Cortex of kidney (tissue), 1 donor: ENCODE results near the gene LPO.

ENCODE experiments used
- DNase-seq: peaks from one replicate; lab custom pipeline; 2025; lab: John Stamatoyannopoulos, UW

Gene LPO

DNA sequence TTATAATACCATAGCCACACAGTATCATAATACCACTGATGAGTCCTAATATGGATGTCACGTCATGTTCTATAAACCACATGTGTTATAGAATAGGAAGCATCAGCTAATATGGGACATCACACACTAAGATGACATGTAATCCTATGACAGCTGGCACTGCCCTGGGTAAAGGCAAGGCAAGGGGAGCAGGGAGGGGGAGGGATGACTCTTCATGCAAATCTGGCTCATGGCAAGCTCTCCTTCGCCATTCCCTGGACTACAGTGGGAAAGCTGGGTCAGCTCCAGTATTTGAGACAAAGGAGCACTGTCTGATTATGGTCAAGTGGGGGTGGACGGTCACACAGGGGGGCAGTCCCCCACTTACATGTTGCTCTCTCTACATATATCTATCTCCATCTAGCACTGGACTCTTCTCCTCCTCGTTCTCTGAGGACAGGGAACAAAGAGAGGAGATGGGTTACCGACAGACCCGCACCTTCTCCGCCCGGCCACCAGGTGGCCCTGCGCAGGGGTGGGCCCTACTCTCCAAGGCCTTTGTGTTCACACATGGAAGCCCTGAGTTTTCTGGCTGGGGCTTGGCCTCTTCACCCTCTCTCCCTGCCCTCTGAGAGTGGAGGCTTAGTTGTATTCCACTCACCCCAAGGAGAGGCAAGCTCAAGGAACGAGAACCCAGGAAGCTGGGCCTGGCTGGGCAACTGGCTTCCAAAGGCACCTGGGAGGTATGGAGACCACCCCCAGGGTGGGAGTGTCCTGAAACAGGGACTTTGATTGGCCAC is 65.8 kb downstream of the LPO start:
- no peak for DNase-seq

DNA sequence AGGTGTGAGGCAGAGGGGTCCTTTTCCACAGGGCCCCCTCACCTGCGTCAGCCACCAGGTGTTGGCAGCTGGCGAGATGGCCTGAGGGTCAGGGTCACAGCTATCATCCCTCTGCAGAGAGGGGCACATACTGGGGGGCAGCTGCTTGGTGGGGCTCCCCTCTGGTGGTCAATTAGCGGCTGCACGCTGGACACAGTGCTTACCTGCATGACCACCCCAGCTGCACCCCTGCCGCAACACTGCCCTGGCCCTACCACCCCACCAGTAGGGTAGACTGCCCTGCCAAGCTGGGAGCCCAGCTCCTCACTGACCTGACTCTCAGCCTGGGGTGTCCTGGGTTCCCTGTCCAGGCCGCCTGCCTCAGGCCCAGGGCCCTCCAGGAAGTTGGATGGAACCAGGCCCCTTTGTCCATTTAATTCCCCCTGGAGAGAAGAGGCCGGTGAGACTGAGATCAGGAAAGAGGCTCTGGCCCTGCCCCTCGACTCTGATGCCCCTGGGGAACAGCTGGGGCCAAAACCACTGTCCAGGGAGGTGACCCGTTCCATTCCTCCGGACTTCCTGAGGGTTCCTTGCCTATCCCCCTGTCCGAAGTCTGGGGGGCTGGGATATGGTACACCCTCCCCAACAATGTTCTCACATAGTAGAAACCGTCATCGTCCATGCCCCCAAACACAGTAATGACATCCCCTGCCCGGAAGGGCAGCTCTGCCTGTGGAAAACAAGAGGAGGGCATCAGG is 66.5 kb downstream of the LPO start:
- DNase-seq, result no peak

DNA sequence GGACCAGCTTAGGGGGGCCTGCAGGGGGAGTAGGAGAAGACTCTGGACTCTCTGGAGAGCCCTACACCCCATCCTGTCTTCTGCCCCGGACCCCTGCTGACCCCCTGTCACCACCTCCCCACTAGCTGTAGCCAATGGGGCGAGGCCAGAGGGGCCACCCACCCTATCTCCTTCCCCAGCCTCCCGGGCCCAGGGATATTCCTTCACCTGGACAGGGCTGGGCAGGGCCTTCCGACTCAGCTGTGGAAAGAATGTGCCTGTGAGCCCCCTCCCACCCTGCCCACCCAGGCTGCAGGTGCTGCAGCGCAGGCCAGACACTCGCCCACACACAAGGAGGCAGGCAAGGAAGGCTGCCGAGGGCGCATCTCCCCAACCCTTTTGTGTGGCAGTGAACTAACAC is 67.2 kb downstream of the LPO start:
- DNase-seq, result no peak

DNA sequence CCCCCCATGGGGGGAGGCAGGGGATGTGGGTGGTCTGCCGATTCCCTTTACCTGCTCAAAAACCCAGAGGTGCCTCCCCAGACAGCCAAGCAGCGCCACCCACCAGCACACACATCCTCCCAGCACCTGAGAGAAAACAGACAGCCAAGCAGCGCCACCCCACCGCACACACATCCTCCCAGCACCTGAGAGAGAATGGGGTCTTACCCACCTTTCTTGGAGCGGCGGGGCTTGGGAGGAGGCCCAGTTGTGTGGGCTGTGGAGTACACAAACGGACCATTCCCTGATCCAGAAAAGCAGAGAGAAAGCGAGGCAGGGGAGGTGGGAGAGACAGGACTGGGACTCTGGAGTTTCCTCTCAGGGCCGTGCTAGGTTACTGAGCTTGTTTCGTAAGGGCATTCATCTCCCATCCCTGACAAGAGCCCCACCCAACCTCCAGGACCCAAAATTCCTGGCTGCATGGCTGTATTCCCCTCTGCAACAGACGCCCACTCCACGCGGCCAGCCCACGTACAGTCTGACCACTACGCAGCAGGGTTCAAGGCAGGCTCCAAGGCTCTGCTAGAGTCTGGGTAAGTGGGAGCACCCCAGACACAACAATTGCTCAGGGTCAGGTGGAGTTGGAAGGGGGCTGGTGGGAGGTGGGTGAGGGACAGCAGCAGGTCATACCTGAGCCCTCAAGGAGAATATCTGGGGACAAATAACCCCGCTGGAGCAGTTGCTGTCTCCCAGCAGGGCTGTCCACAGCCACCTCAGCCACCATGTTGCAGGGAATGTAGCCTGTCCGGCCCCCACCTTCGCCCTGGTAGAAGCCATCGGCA is 68.0 kb downstream of the LPO start:
- DNase-seq, result no peak

DNA sequence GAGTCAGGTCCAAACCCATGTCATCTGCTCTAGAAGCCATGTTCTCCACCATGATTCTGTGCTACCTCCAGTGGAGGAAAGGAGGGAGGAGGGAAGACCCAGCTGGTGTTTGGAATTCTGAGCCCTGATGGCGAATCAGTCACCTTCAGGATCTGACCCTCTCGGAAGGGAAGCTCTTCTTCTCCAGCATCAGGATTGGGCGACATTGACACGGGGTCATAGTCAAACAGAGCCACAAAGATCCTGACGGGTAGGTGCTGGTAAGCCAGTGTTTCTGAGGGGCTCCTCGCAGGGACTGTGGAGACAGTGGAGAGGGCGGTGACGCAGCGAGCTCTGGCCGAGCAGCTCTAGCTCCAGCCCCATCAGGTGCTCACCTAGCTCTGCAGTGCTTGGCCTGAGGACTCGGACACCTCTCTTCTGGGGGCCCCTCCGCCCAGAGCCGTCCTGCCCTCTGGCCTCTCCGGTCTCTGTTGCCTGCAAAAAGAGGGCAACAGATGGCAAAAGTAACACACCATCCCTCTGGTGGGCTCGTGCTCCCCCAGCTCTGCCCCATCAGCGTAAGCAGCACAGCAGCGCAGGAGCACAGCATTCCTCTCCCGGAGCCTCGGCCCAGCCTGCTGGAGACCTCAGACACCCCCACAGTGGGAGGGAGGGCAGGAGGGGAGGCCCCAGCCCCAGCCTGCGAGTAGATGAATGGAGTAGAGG is 69.2 kb downstream of the LPO start:
- no peak for DNase-seq

DNA sequence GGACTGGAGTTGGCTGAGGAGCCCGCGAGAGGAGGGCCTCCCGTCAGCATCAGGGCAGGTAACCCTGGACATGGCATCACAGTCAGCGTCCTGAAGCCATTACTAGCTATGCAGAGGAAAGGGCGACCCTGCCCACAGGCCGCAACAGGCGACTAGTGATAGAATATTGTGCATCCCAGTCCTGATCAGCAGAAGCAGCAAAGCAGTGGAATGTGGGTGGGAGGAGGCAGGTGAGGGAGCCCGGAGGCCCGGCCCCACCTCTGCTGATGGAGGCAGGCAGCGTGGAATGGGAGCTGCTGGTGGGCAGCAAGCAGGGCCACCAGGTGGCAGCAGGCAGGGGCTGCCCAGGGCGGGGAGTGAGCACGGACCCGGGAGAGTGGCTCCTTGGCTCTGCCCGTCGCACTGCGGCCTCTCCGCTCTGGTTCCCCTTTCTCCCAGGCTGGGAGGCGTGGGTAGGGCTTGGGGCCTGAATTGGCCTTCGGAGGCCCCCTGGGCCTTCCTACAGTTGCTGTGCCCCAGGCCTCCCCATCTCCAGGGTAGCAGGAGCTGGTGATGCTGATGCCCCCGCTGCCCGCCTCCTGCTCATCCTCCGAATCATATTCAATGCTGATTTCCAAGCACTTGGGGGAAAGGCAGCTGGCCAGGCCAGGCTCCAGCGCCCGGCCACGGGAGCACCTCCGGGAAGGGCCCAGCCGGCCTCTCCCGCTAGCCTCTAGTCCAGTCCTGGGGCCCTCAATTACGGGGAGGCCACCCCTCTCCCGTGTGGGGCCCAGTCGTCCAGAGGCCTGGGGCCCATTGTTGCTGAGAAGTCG is 70.0 kb downstream of the LPO start:
- no peak for DNase-seq

DNA sequence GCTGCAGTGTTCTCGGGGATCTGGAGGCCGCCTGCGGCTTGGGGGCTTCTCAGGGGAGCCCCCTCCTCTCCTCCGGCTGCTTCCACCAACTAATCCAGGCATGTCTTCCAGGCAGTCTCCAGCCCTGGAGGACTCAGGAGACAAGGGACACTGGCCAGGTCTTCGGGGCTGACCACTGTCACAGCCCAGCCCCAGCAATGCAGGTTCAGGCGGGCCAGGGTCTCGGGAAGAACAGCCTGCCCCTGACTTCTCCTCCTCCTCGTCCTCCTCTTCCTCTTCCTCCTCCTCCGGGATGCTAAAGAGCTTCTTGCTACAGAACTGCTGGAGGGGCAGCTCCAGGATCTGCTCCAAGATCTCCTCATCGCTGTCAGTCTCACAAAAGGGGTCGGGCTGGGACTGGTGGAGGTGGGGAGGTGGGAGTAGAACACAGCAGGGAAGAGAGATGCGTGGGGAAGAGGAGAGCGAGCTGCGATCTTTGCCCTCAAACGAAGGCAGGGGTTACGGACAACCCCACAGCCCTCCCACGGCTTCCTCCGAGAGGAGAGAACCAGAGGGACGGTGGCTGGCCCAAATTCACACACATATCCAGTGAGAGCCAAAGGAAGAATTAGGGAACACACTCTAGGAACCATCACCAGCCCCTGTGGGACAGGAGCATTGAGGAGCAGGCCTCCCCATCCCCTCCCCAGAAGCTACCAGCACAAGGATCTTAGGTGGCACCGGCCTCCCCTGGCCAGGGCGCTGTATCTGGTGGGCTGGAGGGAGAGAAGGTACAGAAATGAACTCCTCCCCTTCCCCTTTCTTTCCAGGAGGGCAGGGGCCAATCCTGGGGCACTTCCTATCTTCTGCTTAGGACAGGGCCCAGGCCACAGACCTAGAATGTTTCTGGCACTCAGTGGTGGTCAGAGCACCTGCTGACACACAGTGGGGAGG is 70.9 kb downstream of the LPO start:
- DNase-seq, result no peak

DNA sequence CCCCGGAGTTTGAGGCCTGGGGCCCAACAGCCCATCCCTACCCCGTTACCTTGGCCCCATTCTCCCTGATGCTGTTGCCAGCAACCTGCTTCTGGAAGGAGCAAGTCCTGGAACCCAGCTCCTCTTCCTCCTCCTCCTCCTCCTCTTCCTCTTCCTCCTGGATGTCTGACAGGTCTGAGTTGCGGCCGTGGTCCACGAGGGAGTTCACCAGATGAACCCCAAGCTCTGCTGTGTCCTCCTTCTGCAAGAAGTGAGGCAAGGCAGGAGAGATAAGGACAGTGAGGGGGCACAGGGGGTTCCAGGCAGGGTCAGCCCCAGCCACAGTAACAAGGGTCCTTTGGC is 71.5 kb downstream of the LPO start:
- no peak for DNase-seq

DNA sequence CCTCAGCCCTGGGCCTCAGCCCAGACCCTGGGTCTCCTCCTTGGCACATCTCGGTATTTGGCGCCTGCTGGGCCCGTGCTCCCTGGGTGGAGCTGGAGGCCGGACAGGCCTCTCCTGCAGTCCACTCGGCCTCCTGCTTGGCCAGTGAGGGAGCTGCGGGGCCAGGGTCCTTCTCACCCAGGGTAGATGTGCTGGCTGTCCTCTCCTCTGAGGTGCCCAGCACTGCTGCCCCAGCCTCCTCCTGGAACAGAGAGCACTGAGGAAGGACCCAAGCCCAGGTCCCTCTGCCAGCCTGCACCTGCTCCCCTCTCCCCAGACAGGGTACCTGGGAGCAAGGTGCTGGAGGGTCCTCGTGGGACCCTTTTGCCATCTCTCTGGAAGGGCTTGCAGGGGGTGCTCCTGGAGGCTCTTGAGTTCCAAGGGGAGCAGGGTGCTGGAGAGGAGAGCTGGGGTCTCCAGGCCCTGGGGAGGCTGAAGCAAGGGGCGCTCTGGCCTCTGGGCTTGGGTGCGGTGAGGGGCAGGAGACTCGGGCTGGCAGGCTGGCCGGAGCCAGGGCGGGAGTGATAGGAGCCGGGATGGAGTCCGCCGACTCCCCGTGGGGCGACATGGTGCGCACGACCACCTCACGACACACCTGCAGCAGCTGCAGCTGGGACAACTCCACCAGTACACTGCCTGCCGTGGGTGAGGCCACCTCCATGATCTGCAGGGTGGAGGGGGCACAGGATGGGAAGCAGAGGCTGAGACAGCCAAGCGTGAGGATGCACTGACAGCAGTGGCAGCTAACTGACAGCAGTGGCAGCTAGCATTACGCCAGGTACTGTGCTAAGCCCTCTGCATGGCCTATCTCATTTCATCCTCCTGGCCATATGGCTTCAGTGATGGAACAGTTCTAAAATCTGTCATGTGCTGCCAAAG is 72.4 kb downstream of the LPO start:
- DNase-seq, result no peak

DNA sequence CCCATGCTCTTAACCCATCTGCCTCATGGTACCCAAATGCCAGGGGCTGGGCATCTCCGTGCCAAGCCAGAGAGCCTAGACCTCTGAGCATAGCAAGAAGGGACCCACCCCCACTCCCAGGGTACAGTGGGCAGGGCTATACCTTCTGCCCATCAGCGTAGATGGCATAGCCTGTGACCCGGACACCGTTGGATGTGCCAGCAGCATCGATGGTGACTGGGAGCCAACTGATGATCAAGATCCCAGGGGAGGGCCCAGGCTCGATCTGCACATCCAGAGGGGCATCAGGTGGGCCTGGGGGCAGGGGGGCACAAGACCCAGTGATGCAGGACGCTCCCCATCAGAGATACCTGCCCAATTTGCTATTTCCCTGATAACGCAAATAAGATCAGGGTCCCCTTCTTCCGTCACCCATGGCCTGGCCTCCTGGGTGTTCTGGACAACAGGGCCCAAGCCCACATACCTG is 73.1 kb downstream of the LPO start:
- DNase-seq, result no peak

DNA sequence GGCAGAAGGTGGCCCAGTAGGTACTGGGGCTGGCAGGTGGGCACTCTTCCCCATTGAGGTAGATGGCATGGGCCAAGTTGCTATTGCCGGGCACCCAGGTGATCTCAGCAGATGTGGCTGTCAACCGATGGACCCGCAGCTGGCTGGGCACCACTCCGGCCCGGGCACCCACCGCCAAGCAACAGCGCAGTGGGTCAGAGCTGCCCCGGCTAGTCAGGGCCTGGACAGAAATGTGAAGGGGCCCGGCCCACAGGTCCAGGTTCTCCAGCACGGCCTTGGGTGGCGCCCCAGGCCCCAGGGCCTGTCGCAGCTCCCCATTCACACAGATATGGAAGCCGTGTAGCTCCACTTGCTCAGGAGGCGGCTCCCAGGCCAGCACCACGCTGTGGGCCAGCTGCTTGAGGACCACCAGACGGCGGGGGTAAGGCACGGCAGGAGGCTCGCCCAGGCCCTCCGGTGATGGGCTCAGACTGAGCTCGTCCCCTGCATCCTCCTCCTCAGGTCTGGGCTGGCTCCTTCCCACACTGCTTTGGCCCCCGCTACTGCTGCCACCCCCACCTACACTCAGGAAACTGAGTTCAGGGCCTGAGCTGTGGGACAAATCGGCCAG is 73.7 kb downstream of the LPO start:
- no peak for DNase-seq

DNA sequence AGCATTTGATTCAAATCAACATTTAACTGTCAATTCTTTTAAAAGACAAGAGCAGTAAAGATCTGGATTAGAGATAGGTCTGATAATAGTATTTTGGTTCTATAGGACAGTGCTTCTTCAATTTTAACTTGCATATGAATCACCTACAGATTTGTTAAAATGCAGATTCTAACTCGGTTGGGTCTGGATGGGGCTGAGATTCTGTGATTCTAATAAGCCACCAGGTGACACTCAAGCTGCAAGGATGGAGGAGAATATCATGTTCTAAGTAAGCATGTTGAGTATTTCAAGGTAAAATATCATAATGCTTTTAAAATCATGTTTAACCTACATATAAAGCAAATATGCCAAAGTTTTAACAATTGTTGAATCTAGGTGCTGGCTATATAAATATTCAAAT is 74.4 kb downstream of the LPO start:
- DNase-seq, result no peak

DNA sequence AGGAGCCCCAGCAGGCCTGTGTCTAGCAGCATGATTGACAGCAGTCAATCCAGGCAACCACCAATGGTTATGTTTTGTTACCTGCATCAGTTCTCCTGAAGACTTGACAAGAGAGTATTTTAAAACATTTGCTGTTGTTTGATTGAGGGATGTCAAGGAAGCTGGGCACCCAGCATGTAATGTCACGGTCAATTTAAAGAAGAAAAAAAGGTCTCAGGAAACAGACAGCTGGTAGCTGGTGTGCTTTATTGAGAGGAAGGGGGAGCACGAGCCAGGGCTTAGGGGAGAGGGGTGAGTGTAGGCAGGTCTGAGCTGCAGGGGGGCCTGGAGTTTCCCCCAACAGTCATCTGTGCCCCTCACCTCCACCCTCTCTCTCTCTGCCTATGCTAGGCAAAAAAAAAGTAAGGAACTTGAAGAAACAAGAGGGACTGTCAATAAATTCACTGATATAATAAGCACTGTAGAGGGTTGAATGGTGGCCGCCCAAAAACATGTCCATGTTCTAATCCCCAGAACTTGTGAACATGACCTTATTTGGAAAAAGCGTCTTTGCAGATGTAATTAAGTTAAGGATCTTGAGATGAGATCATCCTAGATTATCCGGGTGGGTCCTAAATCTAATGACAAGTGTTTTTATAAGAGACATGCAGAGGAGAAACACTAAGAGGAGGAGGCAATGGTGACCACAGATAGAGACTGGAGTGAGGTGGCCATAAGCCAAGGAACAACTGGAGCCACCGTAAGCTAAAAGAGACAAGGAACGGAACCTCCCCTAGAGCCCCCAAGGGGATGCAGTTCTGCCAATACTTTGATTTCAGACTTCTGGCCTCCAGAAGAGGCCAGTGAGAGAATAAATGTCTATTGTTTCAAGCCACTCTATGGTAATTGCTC is 75.7 kb downstream of the LPO start:
- DNase-seq, result no peak

DNA sequence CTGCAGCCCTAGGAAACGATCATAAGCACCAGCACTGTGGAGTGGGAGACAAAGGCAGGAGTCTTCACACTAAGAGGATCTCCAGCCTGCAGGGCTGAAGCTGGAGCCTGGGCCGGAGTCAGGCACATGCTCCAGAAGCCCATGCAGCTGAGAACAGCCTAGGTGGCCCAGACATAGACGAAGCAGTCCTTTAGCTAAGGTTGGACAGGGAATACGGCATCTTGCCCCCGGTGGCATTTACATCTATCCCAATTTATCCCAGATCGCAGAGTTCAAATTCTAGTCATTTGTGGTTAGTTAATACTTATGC is 76.3 kb downstream of the LPO start:
- DNase-seq, result no peak

DNA sequence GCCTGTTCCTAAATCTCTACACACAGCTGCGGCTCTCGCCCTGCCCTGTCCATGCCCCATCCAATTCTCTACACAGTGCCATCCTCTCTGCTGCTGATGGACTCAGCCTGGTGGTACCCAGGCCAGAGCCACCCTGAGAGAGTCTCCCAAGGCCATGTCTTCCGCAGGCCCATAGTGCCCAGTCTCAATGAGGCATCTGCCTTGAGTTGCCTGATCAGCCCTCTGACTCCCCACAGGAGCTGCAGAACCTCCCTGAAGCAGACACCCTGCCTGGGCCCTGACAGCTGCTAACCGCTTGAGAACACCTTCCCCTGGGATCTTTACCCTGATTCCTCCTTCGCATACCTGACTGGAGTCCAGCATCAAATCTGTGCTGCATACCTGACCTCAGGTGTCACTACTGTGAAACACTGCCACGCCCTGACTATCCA is 76.9 kb downstream of the LPO start:
- DNase-seq, result no peak

DNA sequence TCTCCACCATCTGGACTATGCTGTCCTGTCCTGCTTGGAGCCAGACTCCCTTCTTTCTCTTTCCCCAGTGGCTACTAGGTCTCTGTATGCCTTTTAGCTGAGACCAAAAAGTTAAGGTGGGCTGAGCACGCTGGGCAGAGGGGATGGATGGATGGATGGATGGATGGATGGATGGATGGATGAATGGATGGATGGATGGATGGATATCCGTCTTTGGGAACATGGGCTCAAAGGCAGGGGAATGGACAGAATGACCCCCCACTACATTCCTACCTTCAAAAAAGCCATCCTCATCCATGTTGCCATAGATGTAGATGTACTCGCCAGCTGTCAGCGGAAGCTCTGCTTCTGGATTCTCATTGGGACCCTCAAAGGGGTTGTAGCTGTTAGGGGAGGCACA is 77.4 kb downstream of the LPO start:
- no peak for DNase-seq

DNA sequence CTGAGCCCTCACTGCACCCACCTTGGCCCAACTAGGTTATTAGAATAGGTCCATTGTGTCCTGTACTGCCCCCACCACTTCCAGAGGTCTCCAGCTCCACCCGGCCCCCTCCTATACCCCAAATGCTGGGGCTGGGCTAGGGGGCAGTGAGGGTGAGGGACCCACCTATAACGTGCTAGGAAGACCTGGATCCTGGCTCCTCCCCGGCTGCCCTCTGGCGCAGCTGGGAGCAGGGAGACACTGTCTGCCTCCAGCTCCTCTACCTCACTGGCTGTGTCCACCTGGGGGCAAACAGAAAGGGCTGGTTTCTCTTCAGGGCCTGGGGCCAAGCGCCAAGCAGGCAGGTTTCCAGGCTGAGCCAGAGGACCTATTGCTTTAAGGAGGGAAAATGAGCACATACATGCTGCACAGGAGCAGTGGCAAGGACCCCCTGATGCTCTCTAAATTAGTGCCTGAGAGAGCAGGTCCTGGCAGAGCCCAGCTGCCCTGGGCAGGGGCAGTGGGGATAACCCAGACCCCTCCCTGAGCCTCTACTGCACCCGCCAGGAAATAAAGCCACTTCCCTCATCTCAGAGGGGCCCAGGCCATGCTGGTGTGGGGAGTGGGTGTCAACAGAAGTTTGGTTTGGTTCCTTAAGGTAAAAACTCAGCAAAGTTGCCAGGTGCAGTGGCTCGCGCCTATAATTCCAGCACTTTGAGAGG is 78.0 kb downstream of the LPO start:
- no peak for DNase-seq
